Nephron (organoid): ENCODE measurements around the gene CORO1C.

Experiments used
- H3K27ac Mint-ChIP-seq, 3 experiments: 2 replicates each; pipeline ENCODE4 v1.8.0; 2020; ENCODE audit warnings: mixed read lengths in 3 of 3, mild to moderate bottlenecking in 2 of 3, moderate library complexity in 1 of 3
- H3K27me3 Mint-ChIP-seq: 2 replicates; pipeline ENCODE4 v1.8.0; 2021; ENCODE audit warnings: low read depth, mild to moderate bottlenecking, moderate library complexity, mixed read lengths
- H3K36me3 Mint-ChIP-seq: 2 replicates; pipeline ENCODE4 v1.8.0; 2020; ENCODE audit warnings: low read depth, mixed read lengths
- H3K4me1 Mint-ChIP-seq: 2 replicates; pipeline ENCODE4 v1.8.0; 2020; ENCODE audit warnings: mixed read lengths
- H3K4me3 Mint-ChIP-seq, 3 experiments: 2 replicates each; pipeline ENCODE4 v1.8.0; 2020; ENCODE audit warnings: mild to moderate bottlenecking in 3 of 3, mixed read lengths in 3 of 3, moderate library complexity in 2 of 3
- H3K9me3 Mint-ChIP-seq: 2 replicates; pipeline ENCODE4 v1.8.0; 2020; ENCODE audit warnings: mixed read lengths
- TF ChIP-seq, protein P1 (sequence below), 3 experiments: fragments of 200-600 bp; sonication (generic); IDR thresholded peaks; one replicate each; pipeline ENCODE4 v1.5.0; 2021; ENCODE audit warnings: antibody characterized with exemption in 3 of 3; ENCODE audit not compliant: unreplicated experiment in 3 of 3

The CORO1C gene

DNA sequence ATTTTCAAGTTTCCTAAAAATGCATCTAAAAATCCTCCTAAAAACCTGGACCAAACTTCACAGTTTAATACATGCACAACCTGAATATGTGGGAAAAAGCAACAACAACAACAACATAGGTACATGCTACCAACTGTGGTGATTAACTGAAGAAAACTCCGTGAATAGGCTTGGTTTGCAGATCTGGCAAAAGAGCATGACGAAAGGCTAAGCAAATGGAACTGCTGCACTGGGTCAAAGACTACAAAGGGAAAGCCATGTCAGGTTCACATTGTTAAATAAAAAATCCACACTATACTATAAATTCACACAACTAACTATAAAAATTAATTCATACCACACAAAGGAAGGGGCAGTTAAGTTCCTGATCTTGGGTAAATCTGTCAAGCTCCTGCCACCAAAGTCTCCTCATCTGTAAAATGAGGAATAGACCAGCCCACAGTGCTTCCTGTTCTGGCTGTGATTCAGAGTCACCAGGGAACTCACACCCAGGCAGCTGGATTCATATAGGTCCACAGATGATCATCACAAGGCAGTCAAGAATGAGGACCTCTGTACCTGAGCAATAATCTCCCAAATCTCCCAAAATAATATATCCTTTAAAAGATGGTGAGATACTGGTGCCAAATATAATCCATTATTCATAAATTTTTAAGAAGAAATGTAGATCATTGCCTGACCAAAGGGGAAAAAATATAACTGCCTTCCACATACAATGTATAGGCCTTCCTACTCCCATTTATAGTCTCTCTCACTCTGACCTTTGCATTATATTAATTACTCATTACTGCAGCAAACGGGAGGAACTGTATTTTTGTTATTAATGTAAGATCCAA lies 7.0 kb downstream of the CORO1C start:
- H3K9me3 Mint-ChIP-seq: no peaks in the 10 kb centered on the region

DNA sequence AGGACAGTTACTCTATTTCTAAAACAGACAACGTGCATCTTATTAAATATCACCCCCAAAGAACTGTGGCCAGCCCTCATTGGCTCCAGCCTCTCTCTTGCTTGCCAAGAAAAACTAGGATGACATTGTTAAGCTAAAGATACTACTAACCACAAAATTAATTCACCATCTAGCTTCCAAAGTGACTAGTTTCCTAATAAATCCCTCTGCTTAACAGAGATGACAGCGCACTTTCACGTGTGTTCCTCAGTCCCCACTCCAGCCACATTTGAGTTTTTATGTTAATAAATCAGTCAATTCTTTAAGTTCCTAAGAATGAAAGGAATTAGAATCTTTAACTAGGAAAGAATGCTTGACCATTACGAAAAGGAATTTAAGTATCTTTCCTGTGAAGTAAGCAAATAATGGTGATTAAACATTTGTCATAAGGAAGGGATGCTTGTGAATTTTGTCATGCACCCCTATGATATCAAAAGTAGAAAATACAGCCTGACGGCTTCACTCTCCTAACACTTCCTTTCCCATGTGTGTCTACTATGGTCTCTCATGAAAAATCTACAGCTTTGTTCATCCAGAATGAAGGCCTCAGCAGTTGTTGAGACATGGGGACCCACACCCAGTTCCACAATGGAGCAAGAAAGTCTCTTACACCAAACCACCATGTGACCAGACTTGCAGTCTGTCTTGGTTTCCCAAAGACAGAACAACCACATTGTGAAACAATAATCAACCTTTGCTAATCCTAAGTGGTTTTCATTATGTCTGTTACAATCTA lies 8.1 kb downstream of the CORO1C start:
- Mint-ChIP-seq H3K27me3 (no peaks in the 10 kb centered on the region), H3K27ac (peak overlapping the region; percentile 80 to 88 (median 83)), H3K36me3 (peaks cover 3% of the 10 kb centered on the region), H3K4me3 (peak overlapping the region in 1 of 3 experiments; percentile 13), H3K9me3 (no peaks in the 10 kb centered on the region), H3K4me1 (peaks cover 74% of the 10 kb centered on the region)
- TF ChIP-seq, protein P1, sequence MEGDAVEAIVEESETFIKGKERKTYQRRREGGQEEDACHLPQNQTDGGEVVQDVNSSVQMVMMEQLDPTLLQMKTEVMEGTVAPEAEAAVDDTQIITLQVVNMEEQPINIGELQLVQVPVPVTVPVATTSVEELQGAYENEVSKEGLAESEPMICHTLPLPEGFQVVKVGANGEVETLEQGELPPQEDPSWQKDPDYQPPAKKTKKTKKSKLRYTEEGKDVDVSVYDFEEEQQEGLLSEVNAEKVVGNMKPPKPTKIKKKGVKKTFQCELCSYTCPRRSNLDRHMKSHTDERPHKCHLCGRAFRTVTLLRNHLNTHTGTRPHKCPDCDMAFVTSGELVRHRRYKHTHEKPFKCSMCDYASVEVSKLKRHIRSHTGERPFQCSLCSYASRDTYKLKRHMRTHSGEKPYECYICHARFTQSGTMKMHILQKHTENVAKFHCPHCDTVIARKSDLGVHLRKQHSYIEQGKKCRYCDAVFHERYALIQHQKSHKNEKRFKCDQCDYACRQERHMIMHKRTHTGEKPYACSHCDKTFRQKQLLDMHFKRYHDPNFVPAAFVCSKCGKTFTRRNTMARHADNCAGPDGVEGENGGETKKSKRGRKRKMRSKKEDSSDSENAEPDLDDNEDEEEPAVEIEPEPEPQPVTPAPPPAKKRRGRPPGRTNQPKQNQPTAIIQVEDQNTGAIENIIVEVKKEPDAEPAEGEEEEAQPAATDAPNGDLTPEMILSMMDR (IDR thresholded peaks at IDR 0.05; ENCODE audit: unreplicated experiment in 3 of 3): no peak

More for the DNA sequence above, 7.0 kb downstream of the CORO1C start:
- peak overlapping the region; percentile 80 to 88 (median 83) for H3K27ac Mint-ChIP-seq
- TF ChIP-seq, protein P1 (IDR thresholded peaks at IDR 0.05; ENCODE audit: unreplicated experiment in 3 of 3): no peak
- H3K4me3 Mint-ChIP-seq: peak overlapping the region in 1 of 3 experiments; percentile 54
- H3K27me3 Mint-ChIP-seq: no peaks in the 10 kb centered on the region
- H3K4me1 Mint-ChIP-seq: peaks cover 79% of the 10 kb centered on the region
- no peaks in the 10 kb centered on the region for H3K36me3 Mint-ChIP-seq

DNA sequence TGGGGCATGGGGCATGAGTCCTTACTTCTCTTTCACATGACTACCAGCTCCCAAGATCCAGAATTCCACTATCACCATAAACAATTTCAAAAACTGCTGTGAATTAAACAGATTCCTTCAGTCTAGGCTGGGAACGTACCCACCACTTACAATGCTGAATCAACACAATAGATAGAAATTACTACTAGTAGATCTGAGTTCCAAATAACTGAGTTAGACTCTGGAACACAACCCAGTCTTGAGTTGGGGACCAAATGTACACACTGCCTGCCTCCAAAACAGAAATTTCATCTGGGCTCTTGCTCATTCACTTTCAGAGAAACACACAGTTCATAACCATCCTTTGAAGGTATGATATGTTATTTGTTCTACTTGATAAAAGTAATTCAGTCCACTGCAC lies 8.9 kb downstream of the CORO1C start:
- peak overlapping the region; percentile 80 to 88 (median 83) for H3K27ac Mint-ChIP-seq
- H3K9me3 Mint-ChIP-seq: no peaks in the 10 kb centered on the region
- peaks cover 68% of the 10 kb centered on the region for H3K4me1 Mint-ChIP-seq
- H3K4me3 Mint-ChIP-seq: peak overlapping the region in 1 of 3 experiments; percentile 13
- H3K27me3 Mint-ChIP-seq: no peaks in the 10 kb centered on the region
- TF ChIP-seq, protein P1 (IDR thresholded peaks at IDR 0.05; ENCODE audit: unreplicated experiment in 3 of 3): no peak
- peaks cover 3% of the 10 kb centered on the region for H3K36me3 Mint-ChIP-seq

DNA sequence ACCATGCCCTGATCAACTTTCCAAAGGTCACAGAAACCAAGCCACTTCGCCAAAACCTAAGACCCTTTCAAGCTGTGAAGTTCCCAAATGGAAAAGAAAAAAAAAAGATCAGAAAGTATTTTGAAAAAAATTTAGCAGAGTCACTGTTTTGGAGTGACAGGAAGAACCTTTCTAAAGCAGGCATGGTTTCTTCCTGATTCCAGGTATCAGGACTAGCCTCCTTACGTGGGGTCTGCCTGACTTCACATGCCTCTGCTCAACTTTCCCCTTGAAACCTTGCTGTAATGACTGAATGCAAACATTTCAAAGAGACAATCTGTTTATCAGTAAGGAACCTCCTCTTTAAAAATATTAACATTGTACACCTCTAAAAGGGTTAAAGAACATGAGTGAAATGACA lies 9.5 kb downstream of the CORO1C start:
- H3K27me3 Mint-ChIP-seq: no peaks in the 10 kb centered on the region
- TF ChIP-seq, protein P1 (IDR thresholded peaks at IDR 0.05; ENCODE audit: unreplicated experiment in 3 of 3): no peak
- H3K27ac Mint-ChIP-seq: peak overlapping the region; percentile 80 to 88 (median 83)
- no peak overlapping the region for H3K4me3 Mint-ChIP-seq
- H3K9me3 Mint-ChIP-seq: no peaks in the 10 kb centered on the region
- peaks cover 10% of the 10 kb centered on the region for H3K36me3 Mint-ChIP-seq
- H3K4me1 Mint-ChIP-seq: peaks cover 68% of the 10 kb centered on the region

DNA sequence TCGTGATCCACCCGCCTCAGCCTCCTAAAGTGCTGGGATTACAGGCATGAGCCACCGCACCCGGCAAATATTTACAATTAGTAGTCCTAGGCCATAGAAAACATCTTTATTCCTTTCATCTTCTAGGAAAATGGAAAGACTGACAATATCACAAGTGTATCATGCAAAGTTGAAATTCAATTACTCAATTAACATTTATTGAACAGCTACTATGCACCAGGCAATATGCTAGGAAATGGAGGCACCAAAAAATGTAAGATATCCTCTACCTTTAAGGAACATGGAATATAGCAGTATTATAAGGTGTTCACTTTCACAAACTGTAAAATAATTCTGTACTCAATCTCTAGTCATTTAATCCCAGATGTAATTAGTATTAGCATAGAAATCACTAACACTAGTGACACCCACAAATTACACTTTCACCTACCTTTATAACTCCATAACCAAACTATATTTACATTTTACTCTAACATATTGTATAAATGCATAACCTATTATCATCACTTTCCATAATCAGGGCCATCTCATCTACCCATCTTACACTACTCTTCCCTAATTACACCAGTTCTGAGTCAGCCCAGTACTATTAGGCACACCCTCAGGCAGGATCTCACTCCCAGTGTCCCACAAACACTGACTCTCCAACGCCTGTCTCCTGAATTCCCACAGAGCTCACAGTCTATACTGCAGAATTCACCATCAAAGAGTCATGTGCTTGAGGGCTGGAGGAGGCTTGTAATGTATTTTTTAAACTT lies 10.4 kb downstream of the CORO1C start:
- H3K4me1 Mint-ChIP-seq: peaks cover 71% of the 10 kb centered on the region
- H3K27me3 Mint-ChIP-seq: no peaks in the 10 kb centered on the region
- TF ChIP-seq, protein P1 (IDR thresholded peaks at IDR 0.05; ENCODE audit: unreplicated experiment in 3 of 3): no peak
- H3K36me3 Mint-ChIP-seq: peaks cover 15% of the 10 kb centered on the region
- no peaks in the 10 kb centered on the region for H3K9me3 Mint-ChIP-seq
- H3K4me3 Mint-ChIP-seq: no peak overlapping the region
- H3K27ac Mint-ChIP-seq: peak overlapping the region in 1 of 3 experiments; percentile 55
